ENCODE results near the gene CYB561D2. TPM values are rescaled to one million over a fixed set of nuclear protein-coding genes. Genes with fewer than 3 reads are reported as not detected.

Gene CYB561D2
- total and polyA plus RNA-seq, 3 donors from 2014 or later: 16.0 to 21.1 (median 18.9) TPM

DNA sequence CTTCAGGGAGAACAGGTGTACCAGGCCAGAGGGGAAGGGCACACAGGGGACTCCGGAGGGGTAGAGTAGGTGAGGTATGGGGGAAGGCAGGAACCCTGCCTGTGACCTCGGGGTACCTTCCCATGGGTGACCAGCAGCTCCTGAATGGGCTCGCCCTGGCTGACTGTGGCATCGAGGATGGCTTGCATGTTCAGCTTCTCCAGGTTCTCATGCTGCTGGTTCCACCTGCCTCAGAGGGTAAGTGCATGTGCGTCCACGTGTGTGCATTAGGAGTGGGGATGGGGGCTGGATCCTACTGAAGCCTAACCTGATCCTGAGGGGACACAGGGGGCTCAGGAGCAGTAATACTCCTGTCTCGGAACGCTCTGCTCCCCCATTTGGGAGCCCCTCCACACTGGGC, 5.7 kb upstream of the CYB561D2 start:
- no peaks in the 10 kb centered on the region for H3K27me3 ChIP-seq
- no peaks in the 10 kb centered on the region for H3K36me3 ChIP-seq (ENCODE audit: low read depth, missing control alignments)
- peak overlapping the region; percentile 36 to 58 for H3K4me3 ChIP-seq
- H3K9me3 ChIP-seq: no peaks in the 10 kb centered on the region
- no peak for DNase-seq
- peaks cover 15% of the 10 kb centered on the region for H3K4me1 ChIP-seq
- WGBS, 2 donors: 48 to 61% methylated on average over 8 of the region's 8 CpGs
- no peak overlapping the region for H3K27ac ChIP-seq
- TF ChIP-seq, protein P1, sequence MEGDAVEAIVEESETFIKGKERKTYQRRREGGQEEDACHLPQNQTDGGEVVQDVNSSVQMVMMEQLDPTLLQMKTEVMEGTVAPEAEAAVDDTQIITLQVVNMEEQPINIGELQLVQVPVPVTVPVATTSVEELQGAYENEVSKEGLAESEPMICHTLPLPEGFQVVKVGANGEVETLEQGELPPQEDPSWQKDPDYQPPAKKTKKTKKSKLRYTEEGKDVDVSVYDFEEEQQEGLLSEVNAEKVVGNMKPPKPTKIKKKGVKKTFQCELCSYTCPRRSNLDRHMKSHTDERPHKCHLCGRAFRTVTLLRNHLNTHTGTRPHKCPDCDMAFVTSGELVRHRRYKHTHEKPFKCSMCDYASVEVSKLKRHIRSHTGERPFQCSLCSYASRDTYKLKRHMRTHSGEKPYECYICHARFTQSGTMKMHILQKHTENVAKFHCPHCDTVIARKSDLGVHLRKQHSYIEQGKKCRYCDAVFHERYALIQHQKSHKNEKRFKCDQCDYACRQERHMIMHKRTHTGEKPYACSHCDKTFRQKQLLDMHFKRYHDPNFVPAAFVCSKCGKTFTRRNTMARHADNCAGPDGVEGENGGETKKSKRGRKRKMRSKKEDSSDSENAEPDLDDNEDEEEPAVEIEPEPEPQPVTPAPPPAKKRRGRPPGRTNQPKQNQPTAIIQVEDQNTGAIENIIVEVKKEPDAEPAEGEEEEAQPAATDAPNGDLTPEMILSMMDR (IDR thresholded peaks at IDR 0.05): no peak
- TF ChIP-seq POLR2A (IDR thresholded peaks at IDR 0.05): no peak
- intact Hi-C loops (cut with DNase I; ENCODE audit: low total_unique reads): no loop called here

DNA sequence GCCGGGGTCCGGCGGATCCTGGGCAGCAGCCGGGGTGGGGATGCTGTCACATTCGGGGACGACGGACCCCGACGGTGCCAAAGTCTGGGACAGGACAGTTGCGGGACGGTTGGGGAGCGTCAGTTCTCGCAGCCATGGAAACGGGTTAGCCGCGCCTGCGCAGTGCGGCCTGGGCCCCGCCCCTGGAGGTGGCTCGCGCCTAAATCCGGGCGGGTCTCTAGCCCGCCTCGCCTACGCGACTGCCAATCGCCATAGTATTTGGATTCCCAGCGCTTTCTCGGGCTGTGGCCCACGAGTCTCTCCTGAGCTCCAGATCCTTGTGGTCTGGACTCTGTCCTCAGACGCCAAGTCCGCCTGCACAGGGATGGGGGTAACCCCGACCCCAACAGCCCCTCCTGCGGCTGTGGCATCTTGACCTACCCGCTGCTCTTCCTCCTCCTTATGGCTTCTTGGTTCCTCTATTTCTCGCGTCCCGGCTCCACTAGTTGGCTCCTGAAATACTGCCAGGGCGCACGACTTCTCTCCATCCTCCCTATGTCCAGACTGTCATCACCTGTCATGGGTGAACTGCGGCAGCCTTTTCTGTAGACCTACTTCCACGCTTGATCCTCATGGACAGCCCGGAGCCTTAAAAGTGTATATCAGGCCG, 5.0 kb upstream of the CYB561D2 start, which contains the start of gene ZMYND10:
Gene ZMYND10 (minus strand): TSS at position 147 of the 649 bp plus-strand sequence. CDS start 153 bp downstream, outside the sequence.
- Histone ChIP-seq H3K27ac (no peak within 1 kb of the TSS), H3K4me1 (peaks cover 15% of the 10 kb centered on the region), H3K9me3 (no peaks in the 10 kb centered on the region), H3K27me3 (no peaks in the 10 kb centered on the region), H3K36me3 (ENCODE audit: low read depth, missing control alignments) (no peaks in the 10 kb centered on the region), H3K4me3 (peak within 1 kb of the TSS; percentile 36 to 58)
- WGBS, 2 donors: 12% methylated on average over 29 to 44 of the region's 45 CpGs
- TF ChIP-seq, protein P1 (IDR thresholded peaks at IDR 0.05): no peak
- DNase-seq: peak; percentile 74
- intact Hi-C loops (cut with DNase I; ENCODE audit: low total_unique reads): no loop called here

DNA sequence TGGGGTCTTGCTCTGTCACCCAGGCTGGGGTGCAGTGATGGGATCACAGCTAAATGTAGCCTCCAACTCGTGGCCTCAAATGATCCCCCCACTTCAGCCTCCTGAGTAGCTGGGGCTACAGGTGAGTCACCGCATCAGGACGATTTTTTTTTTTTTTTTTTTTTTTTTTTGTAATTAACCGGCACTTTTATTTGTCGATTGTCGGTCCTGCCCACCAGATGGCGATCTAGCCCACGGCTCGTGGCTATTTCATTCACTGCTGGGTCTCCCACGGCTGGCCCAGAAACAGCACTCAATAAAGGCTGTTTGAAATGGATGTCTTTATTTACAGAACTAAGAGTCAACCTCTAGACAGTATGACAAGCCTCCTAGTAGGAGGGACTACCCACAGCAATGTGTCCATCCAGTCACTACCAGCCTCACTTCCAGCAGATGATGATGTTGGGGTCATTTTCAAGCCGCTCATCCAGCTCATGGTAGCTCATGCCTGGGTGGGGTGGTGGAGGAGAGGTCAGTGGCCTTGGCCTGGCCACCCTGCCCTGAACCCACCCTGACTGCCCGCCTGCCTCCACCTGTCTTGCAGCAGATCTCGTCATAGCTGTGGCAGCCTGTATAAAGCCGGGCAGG, 3.4 kb upstream of the CYB561D2 start:
- Histone ChIP-seq H3K9me3 (no peaks in the 10 kb centered on the region), H3K4me3 (no peak overlapping the region), H3K27ac (no peak overlapping the region), H3K36me3 (ENCODE audit: low read depth, missing control alignments) (no peaks in the 10 kb centered on the region), H3K27me3 (no peaks in the 10 kb centered on the region), H3K4me1 (peaks cover 24% of the 10 kb centered on the region)
- intact Hi-C loops (cut with DNase I; ENCODE audit: low total_unique reads): no loop called here
- peak; percentile 79 for DNase-seq
- no peak for TF ChIP-seq POLR2A (IDR thresholded peaks at IDR 0.05)
- TF ChIP-seq, protein P1 (IDR thresholded peaks at IDR 0.05): peak; percentile 44 to 54 (median 50)
- 31 to 36% methylated on average over 11 to 14 of the region's 14 CpGs for WGBS, 2 donors

DNA sequence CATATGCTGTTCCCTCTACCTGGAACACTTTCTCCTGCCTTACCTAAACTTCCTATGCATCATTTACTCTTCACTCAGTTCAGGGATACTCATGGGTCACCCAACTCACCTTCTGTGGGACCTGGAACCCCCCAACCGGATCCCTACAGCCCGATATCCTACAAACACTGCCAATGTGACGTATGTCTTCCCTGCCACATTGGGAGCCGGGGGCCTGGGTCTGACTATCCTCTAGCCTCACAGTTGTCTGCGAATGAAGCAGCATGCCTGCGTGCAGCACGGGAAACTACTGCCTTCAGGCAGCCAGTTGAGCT, 492 bp upstream of the CYB561D2 start:
- Histone ChIP-seq H3K27me3 (no peaks in the 10 kb centered on the region), H3K36me3 (ENCODE audit: low read depth, missing control alignments) (no peaks in the 10 kb centered on the region), H3K9me3 (no peaks in the 10 kb centered on the region), H3K27ac (peak overlapping the region; percentile 40 to 88), H3K4me1 (peaks cover 20% of the 10 kb centered on the region), H3K4me3 (peak overlapping the region; percentile 70 to 71)
- no peak for TF ChIP-seq POLR2A (IDR thresholded peaks at IDR 0.05)
- TF ChIP-seq, protein P1 (IDR thresholded peaks at IDR 0.05): no peak
- 4% methylated on average over 7 of the region's 7 CpGs for WGBS, 2 donors
- DNase-seq: no peak
- intact Hi-C loops (cut with DNase I; ENCODE audit: low total_unique reads): no loop called here

DNA sequence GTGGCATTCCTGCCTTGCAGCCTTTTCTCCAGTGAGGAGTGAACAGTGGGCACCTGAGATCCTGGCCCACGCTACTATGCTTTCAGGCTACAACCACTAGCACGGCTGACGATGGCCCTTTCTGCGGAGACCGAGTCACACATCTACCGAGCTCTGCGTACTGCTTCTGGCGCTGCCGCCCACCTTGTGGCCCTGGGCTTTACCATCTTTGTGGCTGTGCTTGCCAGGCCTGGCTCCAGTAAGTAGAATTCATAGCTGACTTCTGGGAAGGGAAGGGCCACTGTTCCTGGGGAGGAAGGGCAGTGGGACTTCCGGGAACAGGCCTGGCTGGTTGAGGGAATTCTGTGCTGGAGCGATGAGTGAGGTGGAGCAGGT, 648 bp downstream of the CYB561D2 start:
- peak overlapping the region in 1 of 2 donors; percentile 88 for H3K27ac ChIP-seq
- peaks cover 26% of the 10 kb centered on the region for H3K4me1 ChIP-seq
- 46 to 51% methylated on average over 11 of the region's 11 CpGs for WGBS, 2 donors
- H3K4me3 ChIP-seq: peak overlapping the region; percentile 70 to 71
- H3K9me3 ChIP-seq: no peaks in the 10 kb centered on the region
- H3K36me3 ChIP-seq (ENCODE audit: low read depth, missing control alignments): no peaks in the 10 kb centered on the region
- no peak for DNase-seq
- TF ChIP-seq, protein P1 (IDR thresholded peaks at IDR 0.05): no peak
- TF ChIP-seq POLR2A (IDR thresholded peaks at IDR 0.05): no peak
- intact Hi-C loops (cut with DNase I; ENCODE audit: low total_unique reads): no loop called here
- H3K27me3 ChIP-seq: no peaks in the 10 kb centered on the region

All from testis (tissue), 3 donors.